NCI-H82 treated with DMSO at 0.1 percent for 48 hours (cell line): ENCODE results near the gene DGUOK.
"Not testable (repeated sequence)": the region's sequence is repeated elsewhere in the genome, so short reads cannot be mapped to it uniquely, and the experiment has no call there.

Experiments
- DNase-seq: peaks from one replicate; lab custom pipeline; 2025; ENCODE audit not compliant: unreplicated experiment; lab: John Stamatoyannopoulos, UW

Gene DGUOK

DNA sequence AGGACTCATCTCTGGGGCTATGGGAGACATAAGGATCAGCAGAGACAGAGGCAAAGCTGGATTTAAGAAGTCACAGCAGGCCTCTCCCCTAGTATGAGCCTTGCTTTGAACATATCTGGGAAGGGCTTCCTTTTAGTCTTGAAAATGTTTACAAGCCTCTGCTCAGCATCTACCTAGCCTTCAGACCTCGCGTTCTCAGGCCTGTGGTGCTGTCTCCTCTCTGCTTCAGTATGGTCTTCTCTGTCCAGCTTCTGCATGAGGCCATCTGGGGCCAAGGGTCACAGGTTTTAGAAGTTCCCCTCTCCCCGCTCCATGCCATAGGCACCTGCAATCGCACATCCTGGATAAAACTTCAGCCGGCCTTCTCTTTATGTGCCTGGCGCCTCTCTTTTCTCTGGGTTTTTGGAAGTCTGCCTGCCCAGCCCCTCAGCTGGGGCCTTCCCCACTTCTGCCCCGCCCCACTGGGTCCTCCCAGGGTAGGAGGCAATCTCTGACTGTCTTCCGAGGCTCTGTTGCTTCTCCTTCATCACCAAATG, 26.8 kb upstream of the DGUOK start:
- no peak for DNase-seq

DNA sequence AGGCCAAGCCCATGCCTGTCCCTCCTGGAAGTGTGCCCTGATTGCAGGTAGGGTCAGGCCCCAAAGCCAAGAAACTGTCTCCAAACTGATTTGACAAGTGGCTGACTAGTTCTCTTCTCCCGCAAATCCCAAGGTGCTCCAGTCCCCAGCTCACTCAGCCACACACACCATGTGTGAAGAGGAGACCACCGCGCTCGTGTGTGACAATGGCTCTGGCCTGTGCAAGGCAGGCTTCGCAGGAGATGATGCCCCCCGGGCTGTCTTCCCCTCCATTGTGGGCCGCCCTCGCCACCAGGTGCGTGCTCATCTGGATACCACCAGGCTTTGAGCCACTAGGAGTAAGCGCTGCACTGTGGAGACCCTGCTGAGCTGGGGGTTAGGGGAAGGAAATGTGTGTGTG, 25.5 kb upstream of the DGUOK start:
- no peak for DNase-seq

GRCh38 chr2:73902284-73902683, 24.4 kb upstream of the DGUOK start:
- no peak for DNase-seq

GRCh38 chr2:73903313-73903712, 23.4 kb upstream of the DGUOK start:
- no peak for DNase-seq

DNA sequence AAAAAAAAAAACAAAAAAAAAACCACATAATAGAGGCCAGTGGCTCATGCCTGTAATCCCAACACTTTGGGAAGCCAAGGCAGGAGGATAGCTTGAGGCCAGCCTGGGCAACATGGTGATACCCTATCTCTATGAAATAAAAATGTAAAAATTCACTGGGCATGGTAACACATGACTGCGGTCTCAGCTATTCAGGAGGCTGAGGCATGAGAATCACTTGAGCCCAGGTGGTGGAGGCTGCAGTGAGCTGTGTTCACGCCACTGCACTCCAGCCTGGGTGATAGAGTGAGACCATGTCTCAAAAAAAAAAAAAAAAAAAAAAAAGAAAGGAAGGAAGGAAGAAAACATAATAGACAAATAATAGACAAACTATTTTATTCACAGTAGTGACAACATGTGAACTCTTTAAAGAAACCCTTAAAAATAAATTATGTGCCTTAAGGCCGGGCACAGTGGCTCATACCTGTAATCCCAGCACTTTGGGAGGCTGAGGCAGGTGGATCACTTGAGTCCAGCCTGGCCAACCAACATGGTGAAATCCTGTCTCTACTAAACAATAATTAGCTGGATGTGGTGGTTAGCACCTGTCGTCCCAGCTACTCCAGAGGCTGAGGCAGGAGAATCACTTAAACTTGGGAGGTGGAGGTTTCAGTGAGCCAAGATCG, 22.6 kb upstream of the DGUOK start:
- not testable (repeated sequence) for DNase-seq

DNA sequence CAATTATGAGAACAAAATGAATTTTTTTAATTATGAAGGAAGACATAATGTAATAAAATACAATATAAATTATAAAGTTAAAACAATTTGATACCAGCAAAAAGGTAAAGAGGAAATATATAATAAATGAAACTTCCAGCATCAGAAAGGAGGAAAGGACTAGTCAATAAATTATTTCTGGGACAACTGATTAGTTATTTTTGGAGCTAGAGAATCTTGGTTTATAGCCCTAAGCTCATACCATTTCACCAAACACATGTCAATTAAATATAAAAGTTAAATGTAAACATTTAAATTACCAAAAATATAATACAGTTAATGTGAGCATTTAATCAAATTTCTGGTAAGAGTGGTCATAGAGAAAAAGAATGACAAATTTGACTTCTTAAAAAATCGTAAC, 21.7 kb upstream of the DGUOK start:
- DNase-seq: no peak

- no peak for DNase-seq
Measured at GRCh38 chr2:73906847-73907505, 19.7 kb upstream of the DGUOK start.

- DNase-seq: no peak
Measured at GRCh38 chr2:73907840-73908452, 18.7 kb upstream of the DGUOK start.

- no peak for DNase-seq
Measured at GRCh38 chr2:73908689-73909652, 17.7 kb upstream of the DGUOK start.

- DNase-seq: no peak
Measured at GRCh38 chr2:73910873-73911547, 15.7 kb upstream of the DGUOK start.

DNA sequence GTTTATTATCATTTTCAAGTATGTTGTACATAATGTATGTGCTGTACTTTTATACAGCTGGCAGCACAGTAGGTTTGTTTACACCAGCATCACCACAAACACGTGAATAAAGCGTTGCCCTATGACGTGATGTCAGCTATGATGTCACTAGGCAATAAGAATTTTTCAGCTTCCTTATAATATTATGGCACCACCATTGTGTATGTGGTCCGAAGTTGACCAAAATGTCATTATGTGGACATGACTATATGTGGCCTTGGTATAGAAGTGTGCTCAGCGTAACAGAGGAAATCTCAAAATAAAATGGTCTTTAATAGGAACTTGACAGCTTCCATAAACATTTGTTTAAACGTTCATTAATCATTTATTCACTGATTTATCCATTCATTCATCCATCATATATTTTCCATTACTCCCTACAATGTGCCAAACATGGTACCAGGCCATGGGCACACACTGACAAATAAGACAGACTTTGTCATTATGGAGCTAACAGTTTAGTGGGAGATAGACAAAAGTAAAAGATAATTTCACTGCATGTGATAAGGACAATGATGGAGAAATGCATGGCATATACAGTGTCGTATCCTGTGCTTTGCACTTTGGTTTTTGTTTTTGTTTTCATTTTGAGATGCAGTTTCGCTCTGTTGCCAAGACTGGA, 15.0 kb upstream of the DGUOK start:
- no peak for DNase-seq

GRCh38 chr2:73913414-73914054, 13.1 kb upstream of the DGUOK start:
- no peak for DNase-seq

DNA sequence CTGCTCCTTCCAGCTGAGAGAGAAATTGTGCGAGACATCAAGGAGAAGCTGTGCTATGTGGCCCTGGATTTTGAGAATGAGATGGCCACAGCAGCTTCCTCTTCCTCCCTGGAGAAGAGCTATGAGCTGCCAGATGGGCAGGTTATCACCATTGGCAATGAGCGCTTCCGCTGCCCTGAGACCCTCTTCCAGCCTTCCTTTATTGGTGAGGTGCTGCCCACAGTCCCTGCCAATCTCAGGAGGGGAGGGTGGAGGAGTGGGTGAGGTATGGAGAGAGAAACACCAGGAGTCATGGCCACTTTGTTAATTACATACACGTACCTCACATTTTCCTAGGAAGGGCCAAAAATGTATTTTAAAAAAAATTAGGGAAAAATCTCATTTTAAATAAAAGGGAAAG, 12.0 kb upstream of the DGUOK start:
- no peak for DNase-seq

DNA sequence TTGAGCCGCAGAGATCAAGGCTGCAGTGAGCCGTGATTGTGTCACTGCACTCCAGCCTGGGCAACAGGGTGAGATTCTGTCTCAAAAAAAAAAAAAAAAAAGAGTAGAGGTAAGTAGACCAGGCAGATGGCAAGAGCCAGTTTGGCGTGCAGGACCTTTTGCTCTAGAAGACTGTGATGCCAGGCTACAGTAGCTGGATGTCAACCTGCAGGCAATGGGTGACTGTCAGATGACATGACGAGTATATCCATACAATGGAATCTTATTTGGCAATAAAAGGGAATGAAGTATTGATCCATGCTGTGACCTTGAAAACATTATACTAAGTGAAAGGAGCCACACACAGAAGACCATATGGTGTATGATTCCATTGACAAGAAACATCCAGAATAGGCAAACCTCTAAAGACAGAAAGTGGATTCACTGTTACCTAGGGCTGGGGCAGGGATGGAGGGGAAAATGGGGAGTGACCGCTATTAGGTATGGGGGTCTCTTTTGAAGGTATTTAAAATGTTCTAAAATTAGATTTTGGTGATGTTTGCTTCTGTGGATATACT, 11.2 kb upstream of the DGUOK start:
- DNase-seq: no peak

GRCh38 chr2:73916666-73917065, 10.0 kb upstream of the DGUOK start:
- DNase-seq: no peak

DNA sequence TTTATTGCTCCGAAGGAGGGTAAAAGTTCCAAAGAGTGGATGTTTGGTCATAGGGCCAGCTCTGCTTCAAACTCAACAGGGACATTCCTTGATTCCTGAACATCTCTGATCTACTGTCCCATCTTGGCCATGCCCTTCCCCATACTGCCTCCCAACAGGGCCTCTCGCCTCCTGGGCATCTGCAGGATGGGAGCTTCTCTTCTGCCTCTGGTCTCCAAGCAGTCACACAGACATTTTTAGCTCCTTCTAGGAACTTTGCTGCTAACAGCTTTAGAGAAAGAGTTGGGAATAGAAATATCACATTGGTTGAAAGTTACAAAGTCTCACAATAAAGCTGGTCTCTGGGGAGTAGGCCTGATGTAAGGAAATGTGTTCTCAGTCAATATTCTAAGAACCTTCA, 9.4 kb upstream of the DGUOK start:
- DNase-seq: no peak

DNA sequence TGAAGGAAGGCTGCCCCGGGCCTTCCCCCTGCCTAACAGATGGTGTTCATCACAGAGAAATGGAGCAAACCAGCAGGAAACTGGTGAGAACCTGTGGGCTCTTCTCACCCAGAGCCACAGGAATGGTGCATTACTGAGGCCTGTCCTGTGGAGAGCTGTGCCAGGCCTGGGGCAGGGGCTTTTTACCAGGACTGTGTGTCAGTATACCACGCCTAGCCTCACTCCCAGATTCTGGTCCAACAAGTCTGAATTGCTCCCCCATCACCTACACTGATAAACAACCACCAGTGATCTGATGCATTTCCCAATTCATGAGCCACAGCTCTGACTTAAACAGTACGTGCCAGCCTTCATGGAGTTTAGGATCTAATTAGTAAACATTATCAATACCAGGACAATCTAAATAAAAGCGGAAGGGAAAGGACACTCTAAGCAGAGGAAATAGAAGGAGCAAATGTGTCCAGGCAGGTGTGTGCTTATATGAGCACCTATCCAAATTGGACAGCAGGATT, 8.9 kb upstream of the DGUOK start:
- DNase-seq: no peak

DNA sequence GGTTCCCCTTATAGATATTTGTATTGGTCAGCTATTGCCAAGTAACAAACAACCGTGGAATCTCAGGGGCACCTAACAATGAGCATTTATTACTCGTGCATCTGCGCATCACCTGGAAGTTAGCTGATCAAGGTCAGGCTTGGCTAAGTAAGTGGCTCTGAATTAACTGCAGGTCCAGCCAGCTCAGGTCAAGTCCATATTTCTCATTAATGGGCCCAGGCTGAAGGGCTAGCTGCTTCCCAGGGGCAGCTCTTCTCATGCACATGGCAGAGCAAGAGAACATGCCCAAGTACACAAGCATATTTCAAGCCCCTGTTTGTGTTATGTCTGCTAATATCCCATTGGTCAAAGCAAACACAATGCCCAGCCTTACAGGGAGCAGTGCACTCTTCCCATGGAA, 7.8 kb upstream of the DGUOK start:
- no peak for DNase-seq

- DNase-seq: no peak
Measured at GRCh38 chr2:73919596-73920228, 7.0 kb upstream of the DGUOK start.
